Ishikawa (cell line): Measurements from ENCODE around the gene ZNF444.
"Not testable (repeated sequence)": the region's sequence is repeated elsewhere in the genome, so short reads cannot be mapped to it uniquely, and the experiment has no call there.

Experiments
- CREB1 ChIP-seq: IDR thresholded peaks from 2 replicates; pipeline ENCODE4 v1.6.1; 2012; ENCODE audit warnings: low read depth
- EGR1 ChIP-seq: IDR thresholded peaks from 2 replicates; pipeline ENCODE4 v1.6.1; 2012
- EP300 ChIP-seq: IDR thresholded peaks from 2 replicates; pipeline ENCODE4 v1.6.1; 2012; ENCODE audit warnings: borderline replicate concordance
- FOXM1 ChIP-seq: IDR thresholded peaks from 2 replicates; pipeline ENCODE4 v1.6.1; 2012; ENCODE audit warnings: low read depth, borderline replicate concordance
- MAX ChIP-seq: IDR thresholded peaks from 2 replicates; pipeline ENCODE4 v1.6.1; 2012
- NFIC ChIP-seq: IDR thresholded peaks from 2 replicates; pipeline ENCODE4 v1.6.1; 2012
- RAD21 ChIP-seq: IDR thresholded peaks from 2 replicates; pipeline ENCODE4 v1.6.1; 2012; ENCODE audit warnings: low read depth
- REST ChIP-seq: IDR thresholded peaks from 2 replicates; pipeline ENCODE4 v1.6.1; 2012; ENCODE audit warnings: low read depth, mild to moderate bottlenecking
- TCF12 ChIP-seq: IDR thresholded peaks from 2 replicates; pipeline ENCODE4 v1.6.1; 2012; ENCODE audit warnings: low read depth
- USF1 ChIP-seq: IDR thresholded peaks from 2 replicates; pipeline ENCODE4 v1.6.1; 2012
- YY1 ChIP-seq: IDR thresholded peaks from 2 replicates; pipeline ENCODE4 v1.6.1; 2012; ENCODE audit warnings: low read depth
- ZBTB7A ChIP-seq: IDR thresholded peaks from 2 replicates; pipeline ENCODE4 v1.6.1; 2012; ENCODE audit warnings: low read depth

The ZNF444 gene

GRCh38 chr19:56193981-56194640 is 53.0 kb downstream of the ZNF444 start:
- TF ChIP-seq EGR1 (no peak), RAD21 (no peak), MAX (no peak)

GRCh38 chr19:56197646-56198045 is 56.6 kb downstream of the ZNF444 start, which contains the start of gene ZSCAN5B:
TSS of gene ZSCAN5B (minus strand) at chr19:56197783. CDS start at chr19:56193052, 4,731 bp downstream.
- TF ChIP-seq REST, MAX, ZBTB7A: not testable (repeated sequence)

DNA sequence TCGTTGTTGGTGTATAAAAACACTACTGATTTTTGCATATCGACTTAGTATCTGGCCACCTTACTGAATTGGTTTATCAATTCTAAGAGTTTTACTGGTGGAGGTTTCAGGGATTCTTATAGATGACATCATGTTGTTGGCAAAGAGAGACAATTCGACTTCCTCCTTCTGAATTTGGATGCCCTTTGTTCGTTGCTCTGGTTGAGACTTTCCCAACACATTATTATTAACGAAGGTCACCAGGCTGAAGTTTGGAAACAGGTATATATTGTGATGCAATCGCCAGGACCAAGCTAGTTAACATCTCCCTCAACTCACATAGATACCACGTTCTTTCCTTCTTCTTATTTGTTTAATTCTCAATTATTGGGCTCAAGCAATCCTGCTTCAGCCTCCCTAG is 58.6 kb downstream of the ZNF444 start:
- TF ChIP-seq NFIC (no peak), ZBTB7A (no peak), YY1 (no peak), EGR1 (no peak), MAX (no peak), REST (no peak), USF1 (no peak), FOXM1 (no peak), EP300 (no peak), CREB1 (no peak)

- TF ChIP-seq EP300: no peak
Measured at GRCh38 chr19:56201973-56202372, 60.9 kb downstream of the ZNF444 start, which contains the start of gene ZSCAN5C. TSS of gene ZSCAN5C (plus strand) at chr19:56202273. CDS start at chr19:56205914, 3,641 bp downstream.

- TF ChIP-seq ZBTB7A (no peak), TCF12 (no peak), EGR1 (no peak), CREB1 (no peak), YY1 (no peak), EP300 (no peak)
Measured at GRCh38 chr19:56209091-56209490, 68.0 kb downstream of the ZNF444 start.
